ENCODE measurements around the gene AEBP1.

GRCh38 chr7:44154703-44155102, 50.6 kb downstream of the AEBP1 start:
- TF ChIP-seq, protein P1, sequence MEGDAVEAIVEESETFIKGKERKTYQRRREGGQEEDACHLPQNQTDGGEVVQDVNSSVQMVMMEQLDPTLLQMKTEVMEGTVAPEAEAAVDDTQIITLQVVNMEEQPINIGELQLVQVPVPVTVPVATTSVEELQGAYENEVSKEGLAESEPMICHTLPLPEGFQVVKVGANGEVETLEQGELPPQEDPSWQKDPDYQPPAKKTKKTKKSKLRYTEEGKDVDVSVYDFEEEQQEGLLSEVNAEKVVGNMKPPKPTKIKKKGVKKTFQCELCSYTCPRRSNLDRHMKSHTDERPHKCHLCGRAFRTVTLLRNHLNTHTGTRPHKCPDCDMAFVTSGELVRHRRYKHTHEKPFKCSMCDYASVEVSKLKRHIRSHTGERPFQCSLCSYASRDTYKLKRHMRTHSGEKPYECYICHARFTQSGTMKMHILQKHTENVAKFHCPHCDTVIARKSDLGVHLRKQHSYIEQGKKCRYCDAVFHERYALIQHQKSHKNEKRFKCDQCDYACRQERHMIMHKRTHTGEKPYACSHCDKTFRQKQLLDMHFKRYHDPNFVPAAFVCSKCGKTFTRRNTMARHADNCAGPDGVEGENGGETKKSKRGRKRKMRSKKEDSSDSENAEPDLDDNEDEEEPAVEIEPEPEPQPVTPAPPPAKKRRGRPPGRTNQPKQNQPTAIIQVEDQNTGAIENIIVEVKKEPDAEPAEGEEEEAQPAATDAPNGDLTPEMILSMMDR (IDR thresholded peaks at IDR 0.05), result no peak
- no peak for TF ChIP-seq POLR2A (IDR thresholded peaks at IDR 0.05)
